ENCODE results near the gene EIF3D. TPM values are rescaled to one million over a fixed set of nuclear protein-coding genes. Genes with fewer than 3 reads are reported as not detected.

Gene EIF3D, protein sequence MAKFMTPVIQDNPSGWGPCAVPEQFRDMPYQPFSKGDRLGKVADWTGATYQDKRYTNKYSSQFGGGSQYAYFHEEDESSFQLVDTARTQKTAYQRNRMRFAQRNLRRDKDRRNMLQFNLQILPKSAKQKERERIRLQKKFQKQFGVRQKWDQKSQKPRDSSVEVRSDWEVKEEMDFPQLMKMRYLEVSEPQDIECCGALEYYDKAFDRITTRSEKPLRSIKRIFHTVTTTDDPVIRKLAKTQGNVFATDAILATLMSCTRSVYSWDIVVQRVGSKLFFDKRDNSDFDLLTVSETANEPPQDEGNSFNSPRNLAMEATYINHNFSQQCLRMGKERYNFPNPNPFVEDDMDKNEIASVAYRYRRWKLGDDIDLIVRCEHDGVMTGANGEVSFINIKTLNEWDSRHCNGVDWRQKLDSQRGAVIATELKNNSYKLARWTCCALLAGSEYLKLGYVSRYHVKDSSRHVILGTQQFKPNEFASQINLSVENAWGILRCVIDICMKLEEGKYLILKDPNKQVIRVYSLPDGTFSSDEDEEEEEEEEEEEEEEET
- polyA plus RNA-seq (2013, experiment 1 of 2; ENCODE audit: insufficient read length), result 214 TPM
- 213 TPM for polyA plus RNA-seq (2013, experiment 2 of 2; ENCODE audit: insufficient read length)

- peak; percentile 100 for DNase-seq
Measured at GRCh38 chr22:36528795-36529751, at the start of gene EIF3D. TSS of gene EIF3D (minus strand) at chr22:36529166. CDS start at chr22:36526121, 3,045 bp downstream.

GRCh38 chr22:36578619-36579018, 49.7 kb upstream of the EIF3D start:
- peak; percentile 6 for DNase-seq

- DNase-seq, result peak; percentile 97
Measured at GRCh38 chr22:36577019-36577418, 48.1 kb upstream of the EIF3D start.

DNA sequence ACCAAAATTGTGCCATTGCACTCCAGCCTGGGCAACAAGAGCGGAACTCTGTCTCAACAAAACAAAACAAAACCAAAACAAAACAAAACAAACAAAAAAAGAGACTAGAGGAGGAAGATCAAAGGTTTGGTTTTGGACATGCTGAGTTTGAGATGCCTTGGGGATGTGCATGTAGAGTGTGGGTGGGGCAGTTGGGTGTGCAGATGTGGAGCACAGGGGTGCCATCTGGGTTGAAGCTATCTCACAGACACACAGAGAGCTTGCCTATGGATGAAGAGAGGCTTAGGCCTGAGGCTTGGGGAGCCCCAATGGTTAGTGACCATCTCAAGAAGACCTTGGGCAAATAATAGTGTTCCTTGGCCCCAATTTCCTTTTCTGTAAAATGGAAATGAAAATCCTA, 45.8 kb upstream of the EIF3D start:
- no peak for DNase-seq

DNA sequence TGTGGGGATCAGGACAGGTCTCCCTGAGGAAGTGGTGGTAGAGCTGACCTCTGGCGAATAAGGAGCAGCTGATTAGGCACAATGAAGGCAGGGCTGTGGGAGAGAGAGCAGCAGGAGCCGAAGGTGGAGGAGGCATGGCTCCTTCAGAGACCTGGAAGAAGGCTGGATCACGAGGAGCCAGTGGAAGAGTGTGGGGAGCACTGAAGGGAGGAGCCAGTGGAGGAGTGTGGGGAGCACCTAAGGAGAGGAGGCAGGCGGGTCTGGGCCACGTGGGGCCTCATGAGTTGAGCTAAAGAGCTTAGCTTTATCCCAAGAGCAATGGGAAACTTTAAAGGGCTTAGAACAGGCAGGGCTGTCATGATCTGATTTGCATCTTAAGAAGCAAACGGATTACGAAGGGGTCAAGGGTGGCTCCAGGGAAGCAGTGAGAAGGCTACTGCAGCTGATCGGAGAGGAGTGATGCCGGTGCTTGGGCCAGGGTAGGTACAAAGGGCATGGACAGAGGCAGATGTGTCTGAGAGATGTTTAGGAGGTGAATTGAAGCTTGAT, 44.9 kb upstream of the EIF3D start:
- DNase-seq, result no peak

- DNase-seq, result no peak
Measured at GRCh38 chr22:36571991-36572390, 43.0 kb upstream of the EIF3D start.

- DNase-seq, result peak; percentile 40
Measured at GRCh38 chr22:36569999-36570398, 41.0 kb upstream of the EIF3D start.

GRCh38 chr22:36568846-36569245, 39.9 kb upstream of the EIF3D start:
- DNase-seq, result no peak

DNA sequence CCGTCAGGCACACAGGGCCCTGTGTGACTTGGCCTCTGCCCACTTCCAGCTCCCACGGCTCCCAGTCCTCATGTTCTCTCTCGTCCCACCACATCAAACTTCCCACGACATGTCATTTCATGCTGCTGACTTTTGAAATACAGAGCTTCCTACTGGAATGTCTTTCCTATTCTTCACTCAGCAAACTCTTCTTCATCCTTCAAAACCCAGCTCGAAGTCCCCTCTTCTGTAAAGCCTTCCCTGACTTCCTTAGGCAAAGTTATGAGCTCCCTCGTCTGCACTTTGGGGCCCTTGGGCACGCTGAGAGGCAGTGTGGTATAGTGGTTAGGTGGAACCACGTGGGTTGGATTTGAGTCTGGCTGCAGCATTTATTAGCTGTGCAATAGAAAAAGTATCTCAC, 37.8 kb upstream of the EIF3D start:
- no peak for DNase-seq

DNA sequence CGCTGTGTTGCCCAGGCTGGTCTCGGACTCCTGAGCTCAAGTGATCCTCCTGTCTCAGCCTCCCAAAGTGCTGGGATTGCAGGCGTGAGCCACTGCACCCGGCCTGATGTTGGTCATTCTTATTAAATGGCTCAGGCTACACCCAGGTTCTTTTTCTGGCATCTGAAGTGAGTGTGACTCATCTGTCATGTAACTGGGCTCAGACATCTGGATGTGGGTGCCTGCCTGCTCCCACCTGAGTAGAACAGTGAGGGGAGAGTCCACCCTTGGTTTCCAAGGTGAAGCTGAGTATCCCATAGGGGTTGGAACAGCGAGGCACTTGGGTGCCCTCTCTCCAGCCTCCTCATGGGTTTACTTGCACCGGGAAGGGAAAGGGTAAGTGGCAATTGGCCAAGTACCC, 36.7 kb upstream of the EIF3D start:
- DNase-seq, result no peak

DNA sequence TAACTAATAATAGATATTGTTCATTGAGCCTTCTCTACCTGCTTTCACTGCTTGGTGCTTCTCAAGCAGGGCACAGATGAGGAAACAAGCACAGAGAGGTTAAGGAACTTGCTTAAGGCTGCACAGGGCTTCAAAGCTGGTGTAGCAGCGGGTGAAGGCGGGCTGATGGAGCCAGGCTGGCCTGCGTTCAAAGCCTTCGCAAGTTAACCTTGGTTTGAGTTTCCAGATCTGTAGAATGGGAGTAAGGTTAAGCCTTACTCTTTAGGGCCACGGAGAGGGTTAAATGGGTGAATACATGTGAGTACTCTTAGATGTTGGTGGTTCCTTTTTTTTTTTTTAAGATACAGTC, 36.2 kb upstream of the EIF3D start:
- no peak for DNase-seq

GRCh38 chr22:36564422-36565158, 35.6 kb upstream of the EIF3D start:
- no peak for DNase-seq

DNA sequence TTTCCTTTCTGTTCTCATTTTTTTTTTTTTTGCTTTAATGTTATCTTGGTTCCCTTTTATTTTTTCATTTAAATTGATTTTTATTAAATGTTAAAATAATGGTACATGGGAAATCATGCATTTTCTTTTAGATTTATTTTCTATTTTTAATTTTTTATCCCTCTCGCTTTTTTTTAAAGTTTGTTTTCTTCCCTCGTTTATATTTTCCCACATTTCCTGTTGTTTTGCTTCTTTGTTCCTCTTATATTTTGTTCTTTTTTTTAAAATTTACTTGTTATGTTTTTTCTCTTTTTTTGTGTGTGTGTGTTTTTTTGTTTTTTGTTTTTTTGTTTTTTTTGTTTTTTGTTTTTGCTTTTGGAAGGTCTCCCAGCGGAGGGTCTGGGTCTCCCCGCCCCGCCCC, 34.9 kb upstream of the EIF3D start:
- no peak for DNase-seq

GRCh38 chr22:36563444-36563843, 34.5 kb upstream of the EIF3D start:
- DNase-seq, result no peak

GRCh38 chr22:36563001-36563400, 34.0 kb upstream of the EIF3D start:
- no peak for DNase-seq

DNA sequence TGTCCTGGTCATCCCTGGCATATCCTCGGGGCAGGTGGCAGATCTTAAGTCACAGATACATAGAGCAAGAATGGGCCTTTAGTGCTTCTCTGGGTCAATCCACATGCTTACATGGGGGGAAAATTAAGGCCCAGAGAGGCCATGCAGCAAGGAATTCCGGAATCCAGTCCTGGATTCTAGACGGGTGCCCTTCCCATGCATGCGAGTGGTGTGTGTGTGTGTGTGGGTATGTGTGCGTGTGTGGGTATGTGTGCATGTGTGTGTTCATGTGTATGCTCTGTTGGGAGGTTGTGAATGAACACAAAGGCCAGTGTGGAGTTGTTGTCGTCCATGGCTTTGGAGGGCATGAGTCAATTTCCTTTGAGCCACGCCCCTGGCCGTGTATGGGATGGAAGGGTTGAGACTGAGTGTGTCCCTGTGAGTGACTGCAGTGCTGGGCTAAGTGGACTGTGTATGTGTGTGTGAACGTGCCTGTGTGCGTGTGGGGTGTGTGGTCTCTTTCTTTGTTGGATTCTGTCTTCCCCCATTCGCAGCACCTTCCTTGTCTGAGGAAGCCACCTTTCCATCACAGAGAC, 33.4 kb upstream of the EIF3D start:
- DNase-seq, result peak; percentile 74

DNA sequence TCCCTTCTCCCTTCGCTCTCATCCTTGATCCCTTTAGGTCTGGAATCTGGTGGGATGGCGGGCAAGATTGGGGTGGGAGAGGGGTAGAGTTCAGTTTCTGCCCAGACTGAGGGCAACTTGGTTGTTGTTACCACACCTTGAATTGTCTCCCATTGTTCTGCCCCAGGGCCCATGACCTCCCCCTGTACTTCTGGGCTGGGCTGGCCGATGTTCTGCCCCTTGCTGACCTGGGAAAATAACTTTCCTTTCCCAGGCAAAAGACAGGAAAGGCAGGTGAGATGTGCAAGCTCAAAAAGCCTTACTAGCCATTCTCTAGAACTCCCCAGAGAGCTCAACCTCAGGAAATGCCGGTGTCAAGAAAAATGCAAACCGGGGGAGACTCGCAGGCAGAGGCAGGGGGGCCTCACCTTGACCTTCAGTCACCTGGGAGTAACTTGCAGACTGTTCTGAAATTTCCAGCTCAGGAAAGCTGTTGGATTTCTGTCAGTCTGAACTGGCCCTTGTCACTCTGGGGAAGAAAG, 32.4 kb upstream of the EIF3D start:
- DNase-seq, result no peak

GRCh38 chr22:36560001-36560400, 31.0 kb upstream of the EIF3D start:
- DNase-seq, result no peak

DNA sequence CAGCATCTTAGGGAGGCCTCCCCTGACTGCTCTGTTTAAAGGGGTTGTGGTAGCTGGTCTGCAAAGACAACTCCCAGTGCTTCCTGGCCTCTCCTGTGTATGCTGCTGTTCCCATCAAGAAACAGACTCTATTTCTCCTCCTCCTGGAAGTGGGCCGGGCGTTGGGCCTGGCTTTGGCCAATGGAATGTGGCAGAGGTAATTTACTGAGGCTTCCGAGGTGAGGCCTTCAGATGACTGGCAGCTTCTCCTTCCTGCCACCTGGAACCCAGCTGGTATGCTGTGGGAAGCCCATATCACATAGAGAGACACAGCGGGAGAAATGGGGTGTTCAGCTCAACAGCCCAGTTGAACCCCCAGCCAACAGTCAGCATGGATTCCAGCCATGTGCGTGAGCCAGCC, 25.1 kb upstream of the EIF3D start:
- DNase-seq, result no peak

GRCh38 chr22:36552289-36552688, 23.3 kb upstream of the EIF3D start:
- no peak for DNase-seq

- DNase-seq, result no peak
Measured at GRCh38 chr22:36550701-36551495, 21.9 kb upstream of the EIF3D start.
